SK-N-MC (cell line): ENCODE measurements around the gene TBC1D24.

Source experiments
- EZH2 ChIP-seq: fragments of 200-600 bp; sonication (generic); IDR thresholded peaks from one replicate; pipeline ENCODE4 v1.6.1; 2017; ENCODE audit warnings: antibody characterized with exemption
- POLR2AphosphoS5 ChIP-seq: IDR thresholded peaks from 2 replicates; pipeline ENCODE4 v1.6.1; 2012; ENCODE audit warnings: mild to moderate bottlenecking, low read depth, low read length, borderline replicate concordance

GRCh38 chr16:2497116-2497630, 22.2 kb downstream of the TBC1D24 start:
- TF ChIP-seq EZH2: no peak
- TF ChIP-seq POLR2AphosphoS5: no peak
